GM20000 (cell line): ENCODE data around the gene ZNF200.

Experiments used
- DNase-seq: peaks from one replicate; pipeline ENCODE4 v3.0.0; 2012; ENCODE audit warnings: low spot score
- TF ChIP-seq, protein P1 (sequence below): IDR thresholded peaks from 2 replicates; pipeline ENCODE4 v1.5.1; 2012; ENCODE audit warnings: mild to moderate bottlenecking, control low read depth; ENCODE audit errors: extremely low read depth, missing control alignments

Gene ZNF200

GRCh38 chr16:3193221-3194212 lies 41.4 kb downstream of the ZNF200 start:
- no peak for DNase-seq
- TF ChIP-seq, protein P1, sequence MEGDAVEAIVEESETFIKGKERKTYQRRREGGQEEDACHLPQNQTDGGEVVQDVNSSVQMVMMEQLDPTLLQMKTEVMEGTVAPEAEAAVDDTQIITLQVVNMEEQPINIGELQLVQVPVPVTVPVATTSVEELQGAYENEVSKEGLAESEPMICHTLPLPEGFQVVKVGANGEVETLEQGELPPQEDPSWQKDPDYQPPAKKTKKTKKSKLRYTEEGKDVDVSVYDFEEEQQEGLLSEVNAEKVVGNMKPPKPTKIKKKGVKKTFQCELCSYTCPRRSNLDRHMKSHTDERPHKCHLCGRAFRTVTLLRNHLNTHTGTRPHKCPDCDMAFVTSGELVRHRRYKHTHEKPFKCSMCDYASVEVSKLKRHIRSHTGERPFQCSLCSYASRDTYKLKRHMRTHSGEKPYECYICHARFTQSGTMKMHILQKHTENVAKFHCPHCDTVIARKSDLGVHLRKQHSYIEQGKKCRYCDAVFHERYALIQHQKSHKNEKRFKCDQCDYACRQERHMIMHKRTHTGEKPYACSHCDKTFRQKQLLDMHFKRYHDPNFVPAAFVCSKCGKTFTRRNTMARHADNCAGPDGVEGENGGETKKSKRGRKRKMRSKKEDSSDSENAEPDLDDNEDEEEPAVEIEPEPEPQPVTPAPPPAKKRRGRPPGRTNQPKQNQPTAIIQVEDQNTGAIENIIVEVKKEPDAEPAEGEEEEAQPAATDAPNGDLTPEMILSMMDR, result no peak

DNA sequence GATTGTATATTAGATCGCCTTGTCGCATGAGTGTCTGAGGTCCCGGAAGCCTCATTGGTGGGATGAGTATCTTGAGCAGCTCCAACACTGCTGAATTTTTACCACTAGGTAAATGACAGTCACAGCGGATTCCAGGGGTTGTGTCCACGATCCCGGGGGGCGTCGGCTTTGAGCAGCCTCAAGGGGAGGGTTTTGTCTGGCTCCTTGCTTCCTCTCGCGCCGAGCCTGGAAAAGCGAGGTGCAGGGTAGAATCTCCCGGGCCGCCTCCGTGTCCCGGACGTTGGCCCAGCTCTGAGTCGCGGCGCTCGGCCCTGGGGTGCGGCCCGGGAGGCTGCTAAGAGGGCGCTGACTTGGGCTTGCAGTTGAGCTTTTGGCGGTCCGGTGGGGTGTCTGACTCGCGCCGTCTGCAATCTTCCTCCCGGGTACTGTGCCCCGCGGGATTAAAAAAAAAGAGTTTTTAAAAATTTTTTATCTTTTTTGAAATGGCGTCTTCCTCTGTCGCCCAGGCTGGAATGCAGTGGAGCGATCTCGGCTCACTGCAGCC lies 42.4 kb downstream of the ZNF200 start:
- no peak for DNase-seq
- TF ChIP-seq, protein P1, result no peak

GRCh38 chr16:3190949-3191353 lies 44.0 kb downstream of the ZNF200 start:
- TF ChIP-seq, protein P1, result no peak
- peak; percentile 66 for DNase-seq

GRCh38 chr16:3189869-3190268 lies 45.1 kb downstream of the ZNF200 start:
- TF ChIP-seq, protein P1, result no peak

DNA sequence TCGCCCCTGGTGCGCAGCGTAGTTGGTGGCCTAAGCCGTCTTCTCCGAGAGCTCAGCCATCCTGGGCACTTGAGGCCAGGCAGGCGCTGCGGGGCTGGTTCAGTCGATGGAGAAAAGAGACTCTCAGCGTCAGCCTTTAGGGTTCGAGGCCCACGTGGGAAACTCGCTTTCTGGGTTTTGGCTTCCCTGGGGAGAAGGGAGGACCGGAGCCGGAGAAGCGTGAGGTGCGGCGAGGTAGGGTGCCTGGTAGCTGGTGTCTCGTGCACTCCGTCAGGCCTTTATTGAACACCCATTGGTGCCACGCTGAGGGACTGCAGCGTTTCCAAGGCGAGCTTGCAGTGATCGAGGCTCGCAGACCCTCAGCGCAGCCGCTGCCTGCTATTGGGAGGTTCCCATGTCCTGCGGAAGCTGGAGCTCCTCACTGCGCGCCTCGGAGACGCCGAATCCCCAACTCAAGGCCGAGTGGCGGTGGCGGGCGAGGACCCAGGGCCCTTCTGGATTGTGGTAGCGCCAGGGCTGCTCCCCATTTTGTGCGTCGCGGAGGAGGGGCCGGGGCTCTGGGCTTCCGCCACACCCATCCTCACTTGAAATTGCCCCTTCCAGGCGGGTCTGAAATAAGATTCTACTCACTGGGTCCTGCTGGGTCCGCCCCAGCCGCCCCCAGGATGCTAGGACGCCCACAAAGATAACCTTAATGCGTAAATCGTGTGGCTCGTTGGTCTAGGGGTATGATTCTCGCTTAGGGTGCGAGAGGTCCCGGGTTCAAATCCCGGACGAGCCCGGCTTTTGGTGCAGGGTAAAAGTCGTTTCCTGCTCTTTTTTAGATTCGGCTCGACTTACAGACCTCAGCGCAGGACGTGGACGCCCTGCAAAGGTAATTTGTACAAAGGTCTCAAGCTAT lies 45.8 kb downstream of the ZNF200 start:
- TF ChIP-seq, protein P1, result no peak
- peak; percentile 71 for DNase-seq

More at GRCh38 chr16:3189869-3190268, 45.1 kb downstream of the ZNF200 start:
- DNase-seq, result no peak

DNA sequence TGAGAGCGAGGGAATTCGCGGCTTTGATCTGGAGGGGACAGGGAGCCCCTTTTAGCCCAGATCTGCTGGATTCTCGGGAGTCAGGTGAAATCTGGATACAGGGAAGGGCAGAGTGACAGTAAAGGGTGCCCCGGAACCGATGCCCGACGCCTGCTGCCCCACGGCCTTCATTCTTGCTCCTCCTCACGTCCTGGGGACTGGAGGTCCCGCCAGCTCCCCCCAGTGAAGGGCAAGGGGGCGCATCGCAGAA lies 46.4 kb downstream of the ZNF200 start:
- DNase-seq, result no peak
- TF ChIP-seq, protein P1, result no peak
